Prostate gland (tissue), 2 donors: ENCODE measurements around the gene PGBD1.

Source experiments
- CTCF ChIP-seq, 4 experiments: fragments of 200-600 bp in 2 of 4; fragments of 450-650 bp in 2 of 4; sonication (generic) in 2 of 4; IDR thresholded peaks; 1 replicate in 3 of 4; 2 replicates in 1 of 4; pipeline ENCODE4 v1.5.1; 2016 to 2019; ENCODE audit warnings: antibody characterized with exemption in 4 of 4, mild to moderate bottlenecking in 2 of 4, moderate library complexity in 2 of 4
- POLR2A ChIP-seq: fragments of 450-650 bp; IDR thresholded peaks from one replicate; pipeline ENCODE4 v1.6.1; 2016; ENCODE audit warnings: antibody characterized with exemption, mild to moderate bottlenecking
- POLR2AphosphoS5 ChIP-seq: sonication (generic); formaldehyde crosslinking; IDR thresholded peaks from one replicate; pipeline ENCODE4 v1.6.1; 2017; ENCODE audit warnings: antibody characterized with exemption

- no peak for TF ChIP-seq CTCF (IDR thresholded peaks at IDR 0.05)
- TF ChIP-seq POLR2A, result no peak
- no peak for TF ChIP-seq POLR2AphosphoS5
These were observed 17.4 kb upstream of the PGBD1 start for GRCh38 chr6:28263922-28264321.
